Measurements from ENCODE around the gene GOPC.

The GOPC gene

GRCh38 chr6:117512987-117513573, 89.2 kb downstream of the GOPC start:
- DNase-seq = no peak

GRCh38 chr6:117512056-117512828, 90.1 kb downstream of the GOPC start:
- DNase-seq = no peak

Measured in stimulated activated CD4-positive, alpha-beta T cell treated with anti-CD3 and anti-CD28 coated beads, Interleukin-15, amount 100 ng/mL, for 24 hours (primary cell).